Smooth muscle cell of bladder (primary cell): Measurements from ENCODE around the gene C4BPA. TPM values are rescaled to one million over a fixed set of nuclear protein-coding genes. Genes with fewer than 3 reads are reported as not detected.

Source experiments
- total RNA-seq: library from RNA; depleted of rRNA; stranded (reverse); fragments of >200 nt; gene quantifications from 2 replicates; pipeline ENCODE4 v1.2.3, GENCODE V29; 2014

C4BPA gene
- under 0.01 TPM in 1 of 2 replicates, not detected in the other for total RNA-seq

DNA sequence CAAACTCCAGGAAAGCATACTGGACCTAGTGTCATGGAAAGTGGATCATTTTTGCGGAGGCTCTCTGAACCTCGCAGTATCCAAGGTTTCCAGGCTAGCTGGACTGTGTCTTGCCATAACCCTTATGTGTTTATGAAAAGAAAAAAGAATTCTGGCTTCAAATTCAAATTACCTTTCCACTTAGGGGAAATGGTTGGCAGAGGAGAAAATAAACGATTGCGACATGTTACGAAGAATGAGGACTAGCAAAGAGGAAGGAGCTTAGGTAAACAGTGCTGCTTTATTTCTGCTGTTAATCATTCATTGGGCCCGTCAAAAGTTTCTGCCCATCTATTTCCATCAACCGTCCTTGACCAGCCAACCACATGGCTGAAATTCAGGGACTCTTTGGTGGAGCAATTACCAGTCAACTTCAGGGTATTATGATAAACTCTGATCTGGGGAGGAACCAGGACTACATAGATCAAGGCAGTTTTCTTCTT lies at the start of gene C4BPA:
Gene C4BPA, plus strand, starts transcription at position 342 of the 482 bp plus-strand sequence. CDS start 8,793 bp downstream, outside the sequence.

DNA sequence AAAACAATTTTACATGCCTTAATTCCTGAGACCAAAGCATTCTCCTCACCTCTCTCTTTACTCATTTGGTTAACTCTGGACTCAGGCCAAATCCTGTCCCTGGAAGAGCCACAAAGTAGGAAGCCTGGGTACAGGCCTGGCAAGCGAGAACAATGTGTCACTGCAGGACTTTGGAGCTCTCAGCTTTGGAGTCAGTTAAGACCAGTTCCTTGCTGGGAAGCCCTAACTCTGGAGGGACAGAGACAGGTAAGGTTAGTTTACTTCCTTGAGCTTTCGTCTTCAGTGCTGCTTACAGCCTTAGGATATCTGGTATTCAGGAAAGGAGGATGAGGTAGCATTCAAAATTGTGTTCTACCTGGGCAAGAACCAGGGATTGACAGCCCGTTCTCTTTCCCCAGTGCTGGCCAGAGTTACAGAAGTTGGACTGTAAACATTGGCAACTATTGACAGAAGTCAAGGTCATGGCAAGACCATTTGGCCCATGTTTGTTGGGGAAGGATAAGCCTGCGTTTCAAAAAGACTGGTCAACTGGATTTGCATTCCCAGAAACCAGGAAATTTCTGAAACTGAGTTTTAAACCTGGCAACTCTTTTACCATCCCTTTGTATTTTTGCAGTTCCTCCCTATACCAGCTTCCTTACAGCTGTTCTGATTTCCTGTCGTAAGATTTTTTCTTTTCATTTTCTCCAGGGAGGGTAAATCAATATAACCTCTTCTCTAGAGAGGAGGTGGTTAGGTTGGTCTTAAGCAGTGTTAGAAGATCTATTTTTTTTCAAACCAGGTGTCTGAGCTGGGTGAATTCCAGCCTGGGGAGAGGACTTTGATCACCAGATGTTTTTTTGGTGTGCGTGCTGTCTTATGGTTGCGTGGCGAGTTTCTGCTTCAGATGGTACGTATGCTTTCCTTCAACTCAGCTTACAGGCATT lies 15.1 kb upstream of the C4BPA start, which contains the start of gene C4BPB:
Gene C4BPB, plus strand, starts transcription at position 160 of the 926 bp plus-strand sequence. Its CDS starts 672 bp downstream, at position 832.

Other genes with a start within 250 kb of the C4BPA start
- 0.14 TPM in 1 of 2 replicates, not detected in the other for gene IL20, start 238.6 kb upstream of the C4BPA start, total RNA-seq
- 0.55 and 1.8 TPM in 2 replicates for gene IL24, start 206.8 kb upstream of the C4BPA start, total RNA-seq
- gene FCMR, start 182.3 kb upstream of the C4BPA start, total RNA-seq, result 0.09 and 0.57 TPM in 2 replicates
- not detected in 2 replicates for gene PIGR, start 157.8 kb upstream of the C4BPA start, total RNA-seq
- gene FCAMR, start 133.8 kb upstream of the C4BPA start, total RNA-seq, result not detected in 2 replicates
- gene C1orf116, start 71.5 kb upstream of the C4BPA start, total RNA-seq, result under 0.01 TPM in 1 of 2 replicates, not detected in the other
- 4.0 and 4.6 TPM in 2 replicates for gene YOD1, start 53.0 kb upstream of the C4BPA start, total RNA-seq
- 3.1 and 4.6 TPM in 2 replicates for gene PFKFB2, start 51.0 kb upstream of the C4BPA start, total RNA-seq
- 0.14 TPM in 1 of 2 replicates, not detected in the other for gene C4BPB, start 15.4 kb upstream of the C4BPA start, total RNA-seq
- gene CD55, start 217.4 kb downstream of the C4BPA start, total RNA-seq, result 40.8 and 42.1 TPM in 2 replicates